Fibroblast of mammary gland (primary cell): ENCODE results near the gene SLC15A1.

Experiments used
- DNase-seq: peaks from one replicate; pipeline ENCODE4 v3.0.0-alpha.2; 2010; ENCODE audit warnings: low read depth
- H3K4me3 ChIP-seq: 2 replicates; pipeline ENCODE4 v1.5.1; 2011; ENCODE audit warnings: low read depth, mild to moderate bottlenecking, low read length, moderate library complexity; ENCODE audit not compliant: control insufficient read depth
- CTCF ChIP-seq: conservative IDR thresholded peaks from 2 replicates; pipeline ENCODE4 v1.5.1; 2011; ENCODE audit warnings: low read depth, low read length, inconsistent platforms; ENCODE audit not compliant: control insufficient read depth, insufficient read depth

SLC15A1 gene

GRCh38 chr13:98731038-98731437 lies 21.4 kb downstream of the SLC15A1 start:
- no peak overlapping the region for H3K4me3 ChIP-seq
- no peak for TF ChIP-seq CTCF

GRCh38 chr13:98730441-98730840 lies 22.0 kb downstream of the SLC15A1 start:
- H3K4me3 ChIP-seq, result no peak overlapping the region
- no peak for TF ChIP-seq CTCF
- no peak for DNase-seq

More at GRCh38 chr13:98731038-98731437, 21.4 kb downstream of the SLC15A1 start:
- no peak for DNase-seq

GRCh38 chr13:98729658-98730057 lies 22.8 kb downstream of the SLC15A1 start:
- no peak for TF ChIP-seq CTCF
- DNase-seq, result no peak
- H3K4me3 ChIP-seq, result no peak overlapping the region

GRCh38 chr13:98722958-98723357 lies 29.5 kb downstream of the SLC15A1 start:
- DNase-seq, result no peak
- TF ChIP-seq CTCF, result no peak
- H3K4me3 ChIP-seq, result no peak overlapping the region

GRCh38 chr13:98721825-98722510 lies 30.5 kb downstream of the SLC15A1 start:
- no peak overlapping the region for H3K4me3 ChIP-seq
- DNase-seq, result no peak
- no peak for TF ChIP-seq CTCF

GRCh38 chr13:98719527-98720250 lies 32.8 kb downstream of the SLC15A1 start:
- DNase-seq, result no peak
- H3K4me3 ChIP-seq, result no peak overlapping the region
- TF ChIP-seq CTCF, result no peak
